SJSA1 (cell line): ENCODE data around the gene ST6GALNAC1. TPM values are rescaled to one million over a fixed set of nuclear protein-coding genes. Genes with fewer than 3 reads are reported as not detected.
A peak's percentile ranks its signal among the peaks of the same experiment; 100 is the strongest.
"Not testable (repeated sequence)": the region's sequence is repeated elsewhere in the genome, so short reads cannot be mapped to it uniquely, and the experiment has no call there.

Experiments used
- DNase-seq, 2 experiments: peaks; one replicate each; pipeline ENCODE4 v3.0.0-alpha.2; 2015 to 2020; ENCODE audit warnings: low spot score in 2 of 2, low read depth in 1 of 2
- H3K27ac ChIP-seq: fragments of 250-450 bp; sonication (Bioruptor Pico); 2 replicates; pipeline ENCODE4 v1.5.1; 2020; ENCODE audit warnings: mild to moderate bottlenecking, moderate library complexity
- H3K27me3 ChIP-seq: fragments of 250-450 bp; sonication (Bioruptor Pico); replicated peaks from 2 replicates; pipeline ENCODE4 v1.5.1; 2020; ENCODE audit warnings: mild to moderate bottlenecking, moderate library complexity
- H3K36me3 ChIP-seq: fragments of 250-450 bp; sonication (Bioruptor Pico); 2 replicates; pipeline ENCODE4 v1.5.1; 2020; ENCODE audit warnings: mild to moderate bottlenecking
- H3K4me1 ChIP-seq: fragments of 250-450 bp; sonication (Bioruptor Pico); replicated peaks from 2 replicates; pipeline ENCODE4 v1.6.1; 2021; ENCODE audit warnings: mild to moderate bottlenecking
- H3K4me3 ChIP-seq: fragments of 250-450 bp; sonication (Bioruptor Pico); 2 replicates; pipeline ENCODE4 v1.5.1; 2020; ENCODE audit warnings: mild to moderate bottlenecking
- H3K9me3 ChIP-seq: fragments of 250-450 bp; sonication (Bioruptor Pico); replicated peaks from 2 replicates; pipeline ENCODE4 v1.5.1; 2020; ENCODE audit warnings: mild to moderate bottlenecking
- total RNA-seq: library from RNA; depleted of rRNA; stranded (reverse); fragments of >200 nt; shearing (Covaris generic); gene quantifications from 2 replicates; pipeline ENCODE4 v1.2.3, GENCODE V29; 2014

ST6GALNAC1 gene
- total RNA-seq, 1 experiment from 2014 or later, result not detected

DNA sequence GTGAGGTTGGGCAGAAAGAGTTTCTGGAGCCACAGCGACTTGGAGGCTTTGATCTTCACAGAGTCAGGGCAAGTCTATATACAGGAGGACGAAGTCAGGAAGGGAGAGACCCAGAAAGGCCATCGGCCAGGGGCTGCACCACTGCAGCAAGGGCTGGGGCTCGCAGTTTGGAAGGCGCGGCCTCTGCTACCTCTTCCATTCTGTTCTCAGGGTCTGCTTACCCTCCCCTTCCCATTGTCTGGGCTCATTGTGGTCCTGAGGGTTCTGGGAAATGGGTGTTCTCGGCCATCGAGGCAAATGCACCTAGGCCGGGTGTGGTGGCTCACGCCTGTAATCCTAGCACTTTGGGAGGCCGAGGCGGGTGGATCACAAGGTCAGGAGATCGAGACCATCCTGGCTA lies 16.0 kb downstream of the ST6GALNAC1 start:
- no peak overlapping the region for H3K27ac ChIP-seq
- no peaks in the 10 kb centered on the region for H3K36me3 ChIP-seq
- no peaks in the 10 kb centered on the region for H3K27me3 ChIP-seq
- DNase-seq, result no peak
- no peak overlapping the region for H3K4me3 ChIP-seq
- no peaks in the 10 kb centered on the region for H3K9me3 ChIP-seq
- peaks cover 9% of the 10 kb centered on the region for H3K4me1 ChIP-seq

DNA sequence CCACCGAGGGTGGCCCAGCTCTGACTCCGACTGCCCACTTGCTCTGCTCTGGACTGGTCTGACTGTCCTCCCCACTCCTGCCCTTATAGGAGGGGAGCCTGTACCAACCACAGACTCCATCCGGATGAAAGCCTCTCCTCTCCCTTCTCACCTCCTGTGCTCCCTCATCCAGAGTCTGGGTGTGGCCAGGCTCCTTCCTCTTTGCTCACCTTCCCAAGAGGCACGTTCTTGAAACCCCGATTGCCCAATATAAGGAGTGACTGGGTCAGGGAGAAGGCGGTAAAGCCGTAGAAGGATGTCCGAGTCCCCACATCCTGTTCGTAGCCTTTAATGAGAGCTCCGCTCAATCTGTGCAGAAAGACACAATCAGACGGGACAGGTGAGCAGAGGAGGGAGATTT lies 17.1 kb downstream of the ST6GALNAC1 start:
- H3K4me3 ChIP-seq, result no peak overlapping the region

DNA sequence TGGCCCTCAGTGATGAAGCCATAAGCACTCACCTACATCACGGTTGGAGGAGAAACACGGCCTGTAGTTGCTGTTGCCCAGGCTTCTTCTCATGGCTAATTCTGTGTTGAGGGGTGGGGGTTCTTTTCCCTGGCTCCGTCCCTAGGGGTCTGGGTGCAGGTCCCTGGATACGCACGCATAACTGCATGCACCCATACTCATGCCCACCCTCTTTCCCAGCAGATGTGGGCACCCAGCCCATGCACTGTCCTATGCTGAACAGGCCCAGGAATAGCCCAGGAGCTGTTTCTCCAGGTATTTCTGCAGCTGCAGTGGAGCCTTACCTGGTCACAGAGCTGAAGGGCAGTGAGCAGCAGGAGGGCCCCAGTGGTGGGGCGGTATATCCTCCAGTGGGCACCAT lies 18.1 kb downstream of the ST6GALNAC1 start:
- H3K9me3 ChIP-seq, result no peaks in the 10 kb centered on the region
- H3K36me3 ChIP-seq, result no peaks in the 10 kb centered on the region
- no peak overlapping the region for H3K4me3 ChIP-seq
- H3K27ac ChIP-seq, result no peak overlapping the region
- no peak for DNase-seq
- no peaks in the 10 kb centered on the region for H3K27me3 ChIP-seq
- peaks cover 9% of the 10 kb centered on the region for H3K4me1 ChIP-seq

More for the DNA sequence above, 17.1 kb downstream of the ST6GALNAC1 start:
- no peak for DNase-seq
- H3K27me3 ChIP-seq, result no peaks in the 10 kb centered on the region
- peaks cover 9% of the 10 kb centered on the region for H3K4me1 ChIP-seq
- H3K9me3 ChIP-seq, result no peaks in the 10 kb centered on the region
- H3K27ac ChIP-seq, result no peak overlapping the region
- no peaks in the 10 kb centered on the region for H3K36me3 ChIP-seq

DNA sequence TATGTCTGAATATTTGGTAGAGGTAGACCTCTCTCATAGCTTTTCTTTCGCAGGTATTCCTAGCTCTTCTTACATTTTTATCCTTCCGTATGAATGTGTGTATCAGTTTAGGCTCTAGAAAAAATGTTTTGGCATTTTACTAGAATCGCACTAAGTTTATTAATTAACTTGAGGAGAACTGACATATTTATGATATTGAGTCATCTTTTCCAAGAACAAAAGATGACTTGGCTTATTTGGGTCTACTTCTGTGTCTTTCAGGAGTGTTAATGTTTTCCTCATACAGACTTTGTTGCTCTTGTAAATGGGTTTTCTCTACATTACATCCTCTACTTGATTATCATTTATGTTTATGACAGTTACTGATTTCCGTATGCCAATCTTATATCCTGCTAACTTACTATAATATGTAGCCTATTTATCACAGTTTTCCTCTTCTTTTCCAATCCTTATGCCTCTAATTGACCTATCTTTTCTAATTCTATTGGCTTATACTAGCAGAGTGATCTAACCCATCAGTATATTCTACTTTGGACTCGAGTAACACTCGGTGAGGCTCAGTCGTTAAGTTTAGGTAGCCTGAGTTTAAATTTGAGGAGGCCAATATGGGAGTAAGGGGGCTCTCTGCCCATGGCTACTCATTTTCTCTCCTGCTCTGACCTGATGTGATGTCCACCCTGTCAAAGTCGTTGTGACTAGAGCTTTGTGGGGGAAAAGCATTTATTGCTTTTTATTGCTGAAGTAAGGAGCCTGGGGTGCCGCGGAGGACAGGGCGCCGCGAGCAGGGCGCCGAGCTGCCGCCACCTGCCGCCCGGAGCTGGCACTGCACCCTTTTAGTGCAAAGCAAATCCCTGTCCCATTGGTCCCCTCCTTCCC lies 20.0 kb downstream of the ST6GALNAC1 start:
- Histone ChIP-seq H3K27ac (no peak overlapping the region), H3K4me3 (no peak overlapping the region), H3K27me3 (no peaks in the 10 kb centered on the region)

DNA sequence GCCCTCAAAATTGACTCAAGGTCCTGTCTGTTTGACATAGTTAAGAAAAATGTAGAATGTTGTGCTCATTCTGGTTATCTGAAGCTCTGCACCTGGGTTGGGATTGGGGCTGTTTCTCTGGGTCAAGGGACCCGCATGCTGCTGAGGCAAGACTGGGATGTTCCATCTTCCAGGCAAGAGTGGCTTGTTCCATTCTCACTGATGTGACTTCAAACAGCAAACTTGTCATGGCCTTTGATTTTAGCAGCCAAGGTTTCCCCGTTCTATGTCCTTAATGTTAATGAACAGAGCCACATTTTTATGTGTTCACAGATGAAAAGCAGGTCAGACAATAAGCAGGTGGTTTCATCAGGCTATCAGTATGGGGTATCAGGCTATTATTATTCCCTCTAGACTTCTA lies 25.7 kb downstream of the ST6GALNAC1 start:
- no peaks in the 10 kb centered on the region for H3K27me3 ChIP-seq
- H3K4me3 ChIP-seq, result no peak overlapping the region
- H3K4me1 ChIP-seq, result no peaks in the 10 kb centered on the region
- H3K27ac ChIP-seq, result no peak overlapping the region
- DNase-seq, result no peak
- H3K36me3 ChIP-seq, result no peaks in the 10 kb centered on the region
- peaks cover 3% of the 10 kb centered on the region; the same call in 1 of the 2 replicates for H3K9me3 ChIP-seq

More for the DNA sequence above, 20.0 kb downstream of the ST6GALNAC1 start:
- peak; percentile 64 to 85 for DNase-seq
- H3K9me3 ChIP-seq, result no peaks in the 10 kb centered on the region
- H3K4me1 ChIP-seq, result peaks cover 9% of the 10 kb centered on the region
- no peaks in the 10 kb centered on the region for H3K36me3 ChIP-seq

DNA sequence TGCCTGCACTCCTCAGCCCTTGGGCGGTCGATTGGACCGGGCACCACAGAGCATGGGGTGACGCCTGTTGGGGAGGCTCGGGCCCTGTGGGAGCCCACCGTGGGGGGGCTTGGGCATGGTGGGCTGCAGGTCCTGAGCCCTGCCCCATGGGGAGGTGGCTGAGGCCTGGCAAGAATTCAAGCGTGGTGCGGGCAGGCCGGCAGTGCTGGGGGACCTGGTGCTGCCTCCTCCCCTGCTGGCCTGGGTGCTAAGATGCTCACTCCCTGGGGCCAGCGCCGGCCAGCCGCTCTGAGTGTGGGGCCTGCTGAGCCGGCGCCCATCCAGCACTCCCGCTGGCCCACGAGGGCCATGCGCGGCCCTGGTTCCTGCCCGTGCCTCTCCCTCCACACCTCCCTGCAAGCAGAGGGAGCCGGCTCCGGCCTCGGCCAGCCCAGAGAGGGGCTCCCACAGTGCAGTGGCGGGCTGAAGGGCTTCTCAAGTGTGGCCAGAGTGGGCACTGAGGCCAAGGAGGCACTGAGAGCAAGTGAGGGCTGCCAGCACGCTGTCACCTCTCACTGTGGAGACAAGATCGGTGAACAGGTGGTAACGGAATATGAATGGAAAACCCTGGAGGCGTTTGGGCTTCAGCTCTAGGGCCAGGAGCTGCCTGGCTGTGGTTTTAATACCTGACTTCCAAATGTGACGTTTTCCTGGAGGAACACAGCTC lies 28.5 kb downstream of the ST6GALNAC1 start:
- H3K4me1 ChIP-seq, result no peaks in the 10 kb centered on the region
- DNase-seq, result no peak
- no peak overlapping the region for H3K27ac ChIP-seq
- peaks cover 3% of the 10 kb centered on the region for H3K9me3 ChIP-seq
- no peaks in the 10 kb centered on the region for H3K27me3 ChIP-seq
- H3K36me3 ChIP-seq, result no peaks in the 10 kb centered on the region
- no peak overlapping the region for H3K4me3 ChIP-seq

DNA sequence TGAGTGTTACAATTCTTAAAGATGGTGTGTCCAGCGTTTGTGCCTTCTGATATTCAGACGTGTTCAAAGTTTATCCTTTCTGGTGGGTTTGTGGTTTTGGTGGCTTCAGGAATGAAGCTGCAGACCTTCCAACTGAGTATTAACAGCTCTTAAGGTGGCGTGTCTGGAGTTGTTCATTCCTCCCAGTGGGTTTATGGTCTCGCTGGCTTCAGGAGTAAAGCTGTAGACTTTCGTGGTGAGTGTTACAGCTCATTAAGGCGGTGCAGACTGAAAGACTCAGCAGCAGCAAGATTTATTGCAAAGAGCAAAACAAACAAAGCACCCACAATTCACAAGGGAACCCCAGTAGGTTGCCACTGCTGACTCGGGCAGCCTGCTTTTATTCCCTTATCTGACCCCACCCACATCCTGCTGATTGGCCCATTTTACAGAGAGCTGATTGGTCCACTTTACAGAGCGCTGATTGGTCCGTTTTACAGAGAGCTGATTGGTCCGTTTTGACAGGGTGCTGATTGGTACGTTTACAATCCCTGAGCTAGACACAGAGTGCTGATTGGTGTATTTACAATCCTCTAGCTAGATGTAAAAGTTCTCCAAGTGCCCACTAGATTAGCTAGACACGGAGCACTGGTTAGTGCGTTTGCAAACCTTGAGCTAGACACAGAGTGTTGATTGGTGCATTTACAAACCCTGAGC lies 29.3 kb downstream of the ST6GALNAC1 start:
- not testable (repeated sequence) for H3K9me3 ChIP-seq, H3K27ac ChIP-seq, DNase-seq, H3K36me3 ChIP-seq, H3K27me3 ChIP-seq, H3K4me1 ChIP-seq, H3K4me3 ChIP-seq

DNA sequence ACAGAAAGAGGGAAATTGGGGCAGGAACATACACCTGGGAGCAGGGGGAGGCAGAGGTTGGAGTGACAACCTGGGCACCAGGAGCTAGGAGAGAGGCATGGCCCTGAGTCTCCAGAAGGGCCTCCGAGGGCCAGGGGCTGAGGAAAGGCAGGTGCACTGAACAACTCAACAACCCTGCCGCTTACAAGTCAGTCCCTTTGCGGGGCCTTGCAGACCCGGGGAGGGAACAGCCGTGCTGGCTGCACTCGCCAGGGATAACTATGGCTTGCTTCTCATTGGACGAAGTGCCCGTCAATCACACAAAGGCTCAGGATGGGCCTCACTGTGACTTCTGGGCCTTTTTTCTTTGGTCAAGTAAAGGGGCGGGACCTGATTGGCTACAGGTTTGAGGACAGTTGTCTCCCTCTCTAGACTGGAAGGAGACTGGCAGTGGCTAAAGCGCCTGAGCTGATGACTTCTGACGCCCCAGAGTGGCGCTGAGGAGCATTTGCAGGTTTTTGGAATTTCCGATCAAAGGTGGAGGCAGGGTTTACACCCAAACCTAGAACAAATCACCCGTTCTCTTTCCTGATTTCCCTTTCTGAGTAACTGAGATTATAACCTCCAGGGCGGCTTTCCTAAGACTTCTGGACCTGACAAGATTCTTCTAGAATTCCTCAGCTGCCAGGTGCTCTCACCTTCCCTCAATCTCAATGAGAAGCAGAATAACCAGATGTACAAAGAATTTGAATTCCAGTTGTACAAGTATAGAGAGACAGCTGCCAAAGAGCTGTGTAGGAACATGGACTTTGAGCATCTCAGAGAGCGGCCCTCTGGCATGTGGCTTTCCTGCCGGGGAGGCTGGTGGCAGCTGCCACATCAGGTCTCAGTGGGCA lies 30.3 kb downstream of the ST6GALNAC1 start:
- Histone ChIP-seq H3K9me3 (peaks cover 3% of the 10 kb centered on the region), H3K4me3 (no peak overlapping the region), H3K36me3 (no peaks in the 10 kb centered on the region), H3K27ac (no peak overlapping the region), H3K27me3 (no peaks in the 10 kb centered on the region), H3K4me1 (no peaks in the 10 kb centered on the region)
- DNase-seq, result no peak

DNA sequence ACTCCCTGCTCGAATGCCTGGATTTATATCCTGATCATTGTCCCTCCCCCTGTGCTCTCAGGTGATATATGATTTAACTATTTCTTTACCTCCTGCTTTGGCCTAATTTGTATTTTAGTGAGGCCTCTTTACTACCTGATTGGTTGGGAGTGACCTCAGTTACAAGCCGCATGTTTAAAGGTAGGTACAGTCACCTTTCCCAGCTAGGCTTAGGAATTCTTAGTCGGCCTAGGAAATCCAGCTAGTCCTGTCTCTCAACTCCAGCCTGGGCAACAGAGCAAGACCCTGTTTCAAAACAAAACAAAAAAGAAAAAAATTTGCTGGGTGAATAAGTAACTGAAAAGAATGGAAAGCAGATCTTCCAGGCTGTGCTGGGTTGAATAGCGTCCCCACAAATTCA lies 31.1 kb downstream of the ST6GALNAC1 start:
- no peak for DNase-seq
- H3K36me3 ChIP-seq, result no peaks in the 10 kb centered on the region
- H3K9me3 ChIP-seq, result peaks cover 3% of the 10 kb centered on the region
- no peak overlapping the region for H3K4me3 ChIP-seq
- no peak overlapping the region for H3K27ac ChIP-seq
- H3K4me1 ChIP-seq, result no peaks in the 10 kb centered on the region
- no peaks in the 10 kb centered on the region for H3K27me3 ChIP-seq

DNA sequence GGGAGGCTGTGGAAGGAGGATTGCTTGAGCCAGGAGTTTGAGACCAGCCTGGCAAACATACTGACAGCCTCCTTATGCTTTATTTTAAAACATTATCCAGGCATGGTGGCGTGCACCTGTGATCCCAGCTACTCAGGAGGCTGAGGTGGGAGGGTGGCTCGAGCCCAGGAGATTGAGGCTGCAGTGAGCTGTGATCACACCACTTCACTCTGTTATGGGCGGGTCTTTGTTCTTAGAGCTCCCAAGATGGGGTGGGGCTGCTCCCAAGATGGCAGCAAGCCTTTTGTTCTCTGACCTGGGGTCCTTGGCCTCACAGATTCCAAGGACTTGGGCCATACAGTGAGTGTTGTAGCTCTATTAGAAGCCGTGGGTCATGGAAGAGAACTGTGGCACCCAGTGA lies 31.8 kb downstream of the ST6GALNAC1 start:
- no peak for DNase-seq
- H3K4me3 ChIP-seq, result no peak overlapping the region
- peaks cover 3% of the 10 kb centered on the region for H3K9me3 ChIP-seq
- H3K27me3 ChIP-seq, result no peaks in the 10 kb centered on the region
- H3K4me1 ChIP-seq, result no peaks in the 10 kb centered on the region
- no peaks in the 10 kb centered on the region for H3K36me3 ChIP-seq
- H3K27ac ChIP-seq, result no peak overlapping the region

DNA sequence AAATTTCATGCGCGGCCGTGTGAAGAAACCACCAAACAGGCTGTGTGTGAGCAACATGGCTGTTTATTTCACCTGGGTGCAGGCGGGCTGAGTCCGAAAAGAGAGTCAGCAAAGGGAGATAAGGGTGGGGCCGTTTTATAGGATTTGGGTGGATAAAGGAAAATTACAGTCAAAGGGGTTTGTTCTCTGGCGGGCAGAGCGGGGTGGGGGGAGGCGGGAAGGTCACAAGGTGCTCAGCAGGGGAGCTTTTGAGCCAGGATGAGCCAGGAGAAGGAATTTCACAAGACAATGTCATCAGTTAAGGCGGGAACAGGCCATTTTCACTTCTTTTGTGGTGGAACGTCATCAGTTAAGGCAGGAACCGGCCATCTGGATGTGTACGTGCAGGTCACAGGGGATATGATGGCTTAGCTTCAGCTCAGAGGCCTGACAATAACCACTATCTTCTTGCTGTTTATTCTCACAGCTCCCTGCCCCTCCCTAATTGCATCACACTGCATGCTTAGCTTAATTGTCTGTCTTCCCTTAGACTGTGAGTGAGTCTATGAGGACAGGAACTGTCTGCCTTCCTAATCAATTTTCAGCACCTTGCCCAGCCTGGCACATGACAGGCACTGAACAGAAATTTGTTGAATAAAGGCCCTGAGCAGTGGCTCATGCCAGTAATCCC lies 32.3 kb downstream of the ST6GALNAC1 start:
- H3K9me3 ChIP-seq, H3K4me1 ChIP-seq, H3K27me3 ChIP-seq, H3K27ac ChIP-seq, H3K36me3 ChIP-seq, H3K4me3 ChIP-seq, DNase-seq: not testable (repeated sequence)

DNA sequence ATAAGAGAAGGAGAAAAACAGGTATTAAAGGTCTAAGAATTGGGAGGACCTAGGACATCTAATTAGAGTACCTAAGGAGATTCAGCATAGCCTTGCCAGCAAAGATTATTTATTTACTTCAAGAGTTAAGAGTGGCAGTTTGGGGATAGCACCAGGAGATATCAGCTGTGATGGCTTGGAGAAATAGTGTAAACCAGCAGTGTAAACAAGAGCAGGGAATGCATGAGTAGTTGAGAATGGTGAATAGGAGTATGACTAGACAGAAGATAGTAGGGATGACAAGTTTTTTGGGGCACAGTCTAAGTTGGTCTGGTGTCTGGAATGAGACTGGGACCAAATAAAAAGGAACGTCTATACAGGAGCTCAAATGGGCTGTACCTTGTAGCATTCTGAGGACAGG lies 36.9 kb downstream of the ST6GALNAC1 start:
- H3K36me3 ChIP-seq, DNase-seq, H3K4me1 ChIP-seq, H3K9me3 ChIP-seq, H3K4me3 ChIP-seq, H3K27ac ChIP-seq, H3K27me3 ChIP-seq: not testable (repeated sequence)

DNA sequence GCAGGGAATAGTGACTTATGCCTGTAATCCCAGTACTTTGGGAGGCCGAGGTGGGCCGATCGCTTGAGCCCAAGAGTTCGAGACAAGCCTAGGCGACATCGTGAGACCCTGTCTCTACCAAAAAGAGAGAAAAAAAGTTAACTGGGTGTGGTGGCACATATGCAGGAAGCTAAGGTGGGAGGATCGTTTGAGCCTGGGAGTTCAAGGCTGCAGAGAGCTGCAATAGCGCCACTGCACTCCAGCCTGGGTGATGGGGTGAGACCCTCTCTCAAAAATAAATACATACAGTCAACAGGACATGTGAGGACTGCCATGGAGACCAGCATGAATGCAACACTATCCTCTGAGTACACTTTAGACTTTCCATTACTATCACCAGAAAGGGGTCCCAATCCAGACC lies 42.5 kb downstream of the ST6GALNAC1 start:
- peaks cover 15% of the 10 kb centered on the region for H3K4me1 ChIP-seq
- DNase-seq, result no peak
- no peak overlapping the region for H3K4me3 ChIP-seq
- peak overlapping the region; percentile 35; the same call in 1 of the 2 replicates for H3K27ac ChIP-seq
- no peaks in the 10 kb centered on the region for H3K9me3 ChIP-seq
- H3K27me3 ChIP-seq, result no peaks in the 10 kb centered on the region
- H3K36me3 ChIP-seq, result no peaks in the 10 kb centered on the region
